DND-41 (cell line): ENCODE data around the gene NCOA5.
"Not testable (repeated sequence)": the region's sequence is repeated elsewhere in the genome, so short reads cannot be mapped to it uniquely, and the experiment has no call there.

Source experiments
- EZH2 ChIP-seq: IDR thresholded peaks from 3 replicates; pipeline ENCODE4 v1.6.1; 2012; ENCODE audit warnings: borderline replicate concordance, low read depth, mild to moderate bottlenecking, moderate library complexity, low read length, inconsistent platforms; ENCODE audit not compliant: severe bottlenecking
- TF ChIP-seq, protein P1 (sequence below): IDR thresholded peaks from 2 replicates; pipeline ENCODE4 v1.5.1; 2012; ENCODE audit warnings: borderline replicate concordance, low read length, moderate library complexity, mild to moderate bottlenecking; ENCODE audit not compliant: poor library complexity, severe bottlenecking; ENCODE audit errors: extremely low read depth

DNA sequence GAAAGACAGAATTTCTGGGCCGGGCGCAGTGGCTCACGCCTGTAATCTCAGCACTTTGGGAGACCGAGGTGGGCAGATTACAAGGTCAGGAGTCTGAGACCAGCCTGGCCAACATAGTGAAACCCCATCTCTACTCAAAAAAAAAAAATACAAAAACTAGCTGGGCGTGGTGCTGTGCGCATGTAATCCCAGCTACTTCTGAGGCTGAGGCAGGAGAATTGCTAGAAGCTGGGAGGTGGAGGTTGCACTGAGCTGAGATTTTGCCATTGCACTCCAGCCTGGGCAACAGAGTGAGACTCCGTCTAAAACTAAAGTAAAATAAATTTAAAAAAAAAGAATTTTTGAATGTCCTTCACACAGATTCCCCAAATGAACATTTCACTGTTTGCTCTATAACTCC, 10.7 kb upstream of the NCOA5 start:
- TF ChIP-seq, protein P1, sequence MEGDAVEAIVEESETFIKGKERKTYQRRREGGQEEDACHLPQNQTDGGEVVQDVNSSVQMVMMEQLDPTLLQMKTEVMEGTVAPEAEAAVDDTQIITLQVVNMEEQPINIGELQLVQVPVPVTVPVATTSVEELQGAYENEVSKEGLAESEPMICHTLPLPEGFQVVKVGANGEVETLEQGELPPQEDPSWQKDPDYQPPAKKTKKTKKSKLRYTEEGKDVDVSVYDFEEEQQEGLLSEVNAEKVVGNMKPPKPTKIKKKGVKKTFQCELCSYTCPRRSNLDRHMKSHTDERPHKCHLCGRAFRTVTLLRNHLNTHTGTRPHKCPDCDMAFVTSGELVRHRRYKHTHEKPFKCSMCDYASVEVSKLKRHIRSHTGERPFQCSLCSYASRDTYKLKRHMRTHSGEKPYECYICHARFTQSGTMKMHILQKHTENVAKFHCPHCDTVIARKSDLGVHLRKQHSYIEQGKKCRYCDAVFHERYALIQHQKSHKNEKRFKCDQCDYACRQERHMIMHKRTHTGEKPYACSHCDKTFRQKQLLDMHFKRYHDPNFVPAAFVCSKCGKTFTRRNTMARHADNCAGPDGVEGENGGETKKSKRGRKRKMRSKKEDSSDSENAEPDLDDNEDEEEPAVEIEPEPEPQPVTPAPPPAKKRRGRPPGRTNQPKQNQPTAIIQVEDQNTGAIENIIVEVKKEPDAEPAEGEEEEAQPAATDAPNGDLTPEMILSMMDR: not testable (repeated sequence)
- not testable (repeated sequence) for TF ChIP-seq EZH2
